ENCODE results near the gene ELMO3.

Gene ELMO3, protein sequence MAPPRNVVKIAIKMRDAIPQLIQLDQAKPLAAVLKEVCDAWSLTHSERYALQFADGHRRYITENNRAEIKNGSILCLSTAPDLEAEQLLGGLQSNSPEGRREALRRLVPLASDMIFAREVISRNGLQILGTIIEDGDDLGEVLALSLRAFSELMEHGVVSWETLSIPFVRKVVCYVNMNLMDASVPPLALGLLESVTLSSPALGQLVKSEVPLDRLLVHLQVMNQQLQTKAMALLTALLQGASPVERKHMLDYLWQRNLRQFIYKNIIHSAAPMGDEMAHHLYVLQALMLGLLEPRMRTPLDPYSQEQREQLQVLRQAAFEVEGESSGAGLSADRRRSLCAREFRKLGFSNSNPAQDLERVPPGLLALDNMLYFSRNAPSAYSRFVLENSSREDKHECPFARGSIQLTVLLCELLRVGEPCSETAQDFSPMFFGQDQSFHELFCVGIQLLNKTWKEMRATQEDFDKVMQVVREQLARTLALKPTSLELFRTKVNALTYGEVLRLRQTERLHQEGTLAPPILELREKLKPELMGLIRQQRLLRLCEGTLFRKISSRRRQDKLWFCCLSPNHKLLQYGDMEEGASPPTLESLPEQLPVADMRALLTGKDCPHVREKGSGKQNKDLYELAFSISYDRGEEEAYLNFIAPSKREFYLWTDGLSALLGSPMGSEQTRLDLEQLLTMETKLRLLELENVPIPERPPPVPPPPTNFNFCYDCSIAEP

DNA sequence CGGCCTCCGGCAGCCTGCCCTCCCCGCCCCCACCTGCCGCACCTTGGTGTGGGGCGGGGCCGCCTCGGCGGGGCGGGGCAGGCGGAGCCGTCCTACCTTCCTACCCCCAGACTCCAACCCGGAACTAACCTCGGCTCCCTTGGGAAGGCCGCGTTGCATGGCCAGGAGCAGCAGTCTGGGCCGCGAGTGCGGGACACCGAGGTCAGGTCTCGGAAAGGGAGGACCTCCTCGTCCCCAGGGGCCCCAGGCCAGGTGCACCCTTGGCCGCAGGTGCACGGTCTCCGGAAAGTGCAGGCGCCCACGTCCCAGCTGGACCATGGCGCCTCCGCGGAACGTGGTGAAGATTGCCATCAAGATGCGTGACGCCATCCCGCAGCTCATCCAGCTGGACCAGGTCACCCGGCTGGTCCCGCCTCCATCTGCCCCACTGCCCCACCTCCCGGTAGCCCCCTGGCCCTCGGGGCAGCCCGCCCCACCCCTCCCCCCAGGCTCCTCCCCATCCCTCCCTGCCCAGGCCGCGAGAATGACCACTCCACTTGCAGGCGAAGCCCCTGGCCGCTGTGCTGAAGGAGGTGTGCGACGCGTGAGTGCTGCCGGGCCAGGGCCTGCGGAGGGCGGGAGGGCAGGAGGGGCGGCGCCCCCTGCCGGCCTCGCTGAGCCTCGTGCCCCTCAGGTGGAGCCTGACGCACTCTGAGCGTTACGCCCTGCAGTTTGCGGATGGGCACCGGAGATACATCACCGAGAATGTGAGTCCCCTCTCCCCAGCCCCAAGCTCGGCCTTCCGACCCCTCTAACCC, at the start of gene ELMO3:
Gene ELMO3 (plus strand): TSS at position 121 of the 797 bp plus-strand sequence. CDS start 196 bp downstream, at position 317.
- DNase-seq (ENCODE audit: low spot score): no peak

DNA sequence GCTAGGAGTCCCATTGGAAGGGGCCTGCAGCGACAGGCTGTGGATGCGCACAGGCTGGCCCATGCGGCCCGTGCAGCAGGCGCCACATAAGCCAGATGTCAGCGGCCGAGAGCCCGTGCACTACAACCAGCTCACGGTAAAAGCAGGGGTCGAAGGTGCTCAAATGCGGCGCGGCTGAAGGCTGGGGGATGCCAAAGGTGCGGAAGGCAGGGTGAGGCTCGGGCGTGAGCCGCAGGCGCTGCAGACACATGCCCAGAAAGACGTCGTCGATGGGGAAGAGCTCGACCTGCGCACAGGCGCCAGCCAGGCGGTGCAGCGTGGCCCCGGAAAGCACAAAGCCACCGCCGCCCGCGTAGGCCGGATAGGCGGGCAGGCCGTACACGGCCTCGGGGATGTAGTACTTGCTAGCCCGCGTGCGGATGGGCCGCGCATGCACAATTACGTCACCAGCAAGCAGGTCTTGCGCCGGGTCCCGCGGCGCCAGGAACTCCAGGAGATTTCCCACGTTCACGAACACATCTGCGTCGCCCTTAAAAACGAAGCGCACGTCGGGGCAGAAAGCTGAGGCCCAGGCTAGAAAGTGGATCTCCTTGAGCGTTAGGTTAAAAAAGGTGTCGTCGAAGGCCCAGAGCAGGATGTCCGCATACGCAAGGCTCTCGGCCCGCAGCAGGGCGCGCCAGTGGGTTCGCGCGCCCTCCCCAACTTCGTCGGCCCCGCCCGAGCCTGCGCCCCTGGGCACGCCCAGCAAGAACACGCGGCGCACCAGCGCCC, 49.5 kb upstream of the ELMO3 start:
- no peak for DNase-seq (ENCODE audit: low spot score)

DNA sequence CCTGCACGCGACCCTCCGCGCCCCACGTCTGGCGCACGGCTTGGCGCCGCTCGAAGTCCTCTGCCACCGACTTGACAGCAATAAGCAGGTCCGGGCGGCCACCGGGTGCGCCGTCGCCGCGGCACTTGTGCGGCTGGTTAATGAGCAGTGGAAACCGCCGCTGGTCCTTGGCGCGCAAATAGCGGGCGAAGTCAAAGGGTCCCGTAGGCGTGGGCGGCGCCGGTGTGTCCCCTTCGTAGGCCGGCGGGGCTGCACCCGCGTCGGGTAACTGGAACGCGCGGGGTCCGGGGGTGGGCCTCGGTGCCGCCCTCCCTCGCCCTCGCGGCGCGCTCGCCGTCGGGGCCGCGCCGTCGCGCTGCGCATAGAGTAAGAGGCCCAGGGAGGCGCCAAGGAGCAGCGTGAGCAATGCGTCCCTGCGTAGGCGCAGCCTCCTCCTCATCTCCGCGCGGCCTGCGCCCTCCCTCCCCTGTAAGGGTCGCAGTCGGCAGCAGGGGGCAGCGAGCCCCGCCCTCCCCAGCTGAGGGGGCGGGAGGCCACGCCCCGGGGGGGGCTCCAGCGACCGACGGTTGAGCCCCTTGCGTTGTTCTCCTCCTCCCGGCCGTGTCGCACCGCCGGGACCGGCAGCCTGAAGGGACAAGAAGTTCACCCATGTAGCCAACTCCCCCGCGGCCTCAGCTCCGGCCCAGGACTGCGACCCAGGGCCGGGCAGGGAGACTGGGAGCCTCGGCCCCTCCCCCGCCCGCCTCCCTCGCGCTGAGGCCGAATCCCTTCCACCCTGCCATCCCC, 48.7 kb upstream of the ELMO3 start:
- DNase-seq (ENCODE audit: low spot score): no peak

DNA sequence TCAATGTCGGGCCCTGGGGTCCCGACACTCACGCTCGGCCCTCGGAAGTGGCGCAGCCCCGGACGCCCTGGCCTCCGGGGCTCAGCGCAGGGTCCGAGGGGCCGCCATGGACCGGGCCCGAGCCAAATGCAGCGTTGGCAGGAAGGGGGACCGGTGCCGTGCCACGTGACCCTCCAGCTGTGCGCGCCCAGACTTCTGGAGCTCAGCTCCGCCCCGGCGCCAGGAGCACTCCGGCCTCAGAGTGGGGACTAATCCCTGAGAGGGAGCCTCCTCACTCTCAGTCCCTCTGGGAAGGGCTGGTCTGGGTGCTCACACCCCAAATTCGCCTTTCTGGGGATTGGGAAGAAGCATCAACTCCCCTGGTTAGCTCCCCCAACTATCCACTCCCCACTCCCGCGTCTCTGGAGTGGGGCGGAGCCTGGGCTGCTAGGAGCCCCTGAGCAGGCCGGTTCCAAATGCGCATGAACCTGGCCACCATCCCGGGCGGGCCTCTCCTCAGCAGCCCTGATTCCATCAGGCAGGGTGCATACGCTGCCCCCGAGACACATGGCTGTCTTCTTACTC, 48.0 kb upstream of the ELMO3 start, which contains the start of gene B3GNT9:
Gene B3GNT9 (minus strand): TSS at position 166 of the 564 bp plus-strand sequence. CDS start 513 bp downstream, outside the sequence.
- no peak for DNase-seq (ENCODE audit: low spot score)

DNA sequence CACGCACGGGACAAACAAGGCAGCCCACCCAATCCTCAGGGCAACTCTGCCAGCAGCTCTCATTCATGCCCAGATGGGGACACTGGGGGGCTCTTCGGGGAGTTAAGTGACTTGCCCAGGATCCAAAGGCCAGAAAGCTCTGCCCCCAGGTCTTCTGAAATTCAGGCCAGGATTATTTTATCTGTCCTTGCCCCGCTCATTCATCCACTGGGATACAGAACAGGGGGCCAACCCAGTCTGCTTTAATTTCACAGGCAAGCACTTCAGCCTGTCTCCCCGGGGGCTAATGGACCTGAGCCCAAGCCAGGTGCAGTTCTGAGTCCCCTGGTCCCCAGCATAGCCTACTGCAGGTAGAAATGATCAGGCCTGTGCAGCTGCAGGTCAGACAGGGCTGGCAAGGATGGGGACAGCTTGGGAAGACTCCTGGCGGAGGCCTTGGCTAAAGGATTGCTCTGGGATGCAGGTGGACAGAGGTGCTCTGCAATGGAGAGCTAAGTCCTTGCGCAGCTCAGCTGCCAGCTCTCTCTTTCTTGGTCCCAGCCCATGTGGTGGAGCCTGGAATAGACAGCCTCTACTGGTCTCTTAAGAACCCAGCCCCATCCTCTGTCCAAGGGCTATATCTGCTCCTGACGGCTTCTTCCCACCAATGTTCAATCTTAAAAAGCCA, 47.4 kb upstream of the ELMO3 start:
- no peak for DNase-seq (ENCODE audit: low spot score)

DNA sequence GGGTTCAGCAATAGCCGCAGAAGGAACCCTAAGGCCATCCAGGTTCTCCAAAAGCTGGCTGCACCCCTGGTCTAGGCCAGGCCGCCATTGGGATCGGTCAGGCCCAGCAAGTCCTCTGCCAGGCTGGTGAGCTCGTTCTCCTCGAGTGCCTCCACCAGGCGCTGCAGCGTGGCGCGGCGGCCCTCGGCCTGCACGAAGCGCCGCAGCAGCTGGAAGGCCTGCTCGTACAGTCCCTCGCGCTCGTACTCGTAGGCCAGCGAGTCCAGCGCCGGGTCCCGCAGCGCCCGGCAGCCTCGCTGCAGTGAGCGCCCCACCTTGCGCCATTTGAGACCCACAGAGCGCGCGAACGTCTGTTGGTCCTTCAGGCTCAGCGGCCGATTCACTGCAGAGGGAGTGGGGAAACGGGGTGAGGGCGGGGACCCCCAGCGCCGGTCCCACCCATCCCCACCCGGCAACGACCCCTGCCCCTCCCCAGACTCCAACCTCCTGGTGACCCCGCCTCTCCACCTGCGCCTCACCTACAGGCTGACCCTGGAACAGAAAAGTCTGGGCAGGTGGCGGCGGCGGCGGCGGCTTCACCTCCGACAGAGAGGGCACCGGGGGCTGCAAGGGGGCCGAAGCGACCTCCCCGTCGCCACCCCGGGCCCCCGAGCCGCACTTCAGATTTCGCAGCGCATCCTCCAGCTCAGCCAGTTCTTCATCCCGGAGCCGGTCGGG, 44.2 kb upstream of the ELMO3 start:
- DNase-seq (ENCODE audit: low spot score): no peak

DNA sequence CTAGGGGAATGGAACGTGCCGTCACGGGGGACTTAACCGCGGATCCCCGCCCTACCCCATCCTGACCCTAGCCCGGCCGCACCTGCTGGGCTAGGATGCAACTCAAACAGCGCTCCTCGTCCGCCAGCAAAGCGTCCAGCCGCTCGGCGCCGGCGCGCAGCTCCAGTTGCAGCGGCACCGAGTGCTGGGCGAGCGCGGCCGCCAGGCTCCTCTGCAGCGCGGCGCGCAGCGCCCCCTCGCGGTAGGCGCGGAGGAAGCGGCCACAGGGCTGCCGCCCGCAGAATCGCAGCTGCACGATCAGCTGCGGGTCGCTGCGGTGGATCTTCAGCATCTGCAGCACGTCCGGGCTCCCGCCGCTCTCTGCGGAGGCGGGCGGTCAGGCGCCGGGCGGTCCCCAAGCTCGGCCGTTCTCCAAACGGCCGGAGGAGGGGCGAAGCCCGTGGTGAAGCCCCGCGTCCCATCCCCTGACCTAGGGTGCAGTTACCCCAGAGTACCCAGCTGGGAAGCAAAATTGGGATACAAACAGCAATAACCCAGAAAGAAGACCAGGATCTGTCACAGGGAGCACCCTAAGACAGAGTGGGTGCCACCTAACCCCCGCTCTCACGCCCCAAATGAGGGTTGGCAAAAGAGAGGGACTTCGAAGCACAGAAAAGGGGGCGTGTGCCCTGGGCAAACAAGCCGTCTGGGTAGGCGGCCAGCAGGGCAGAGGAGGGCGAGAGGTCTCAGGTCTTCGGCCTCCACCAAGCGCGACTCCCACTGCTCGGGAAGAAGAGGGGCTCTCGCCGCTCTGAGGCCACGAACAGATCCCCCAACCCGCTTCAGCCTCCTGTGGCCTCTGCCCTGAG, 43.4 kb upstream of the ELMO3 start:
- peak; percentile 54 for DNase-seq (ENCODE audit: low spot score)

DNA sequence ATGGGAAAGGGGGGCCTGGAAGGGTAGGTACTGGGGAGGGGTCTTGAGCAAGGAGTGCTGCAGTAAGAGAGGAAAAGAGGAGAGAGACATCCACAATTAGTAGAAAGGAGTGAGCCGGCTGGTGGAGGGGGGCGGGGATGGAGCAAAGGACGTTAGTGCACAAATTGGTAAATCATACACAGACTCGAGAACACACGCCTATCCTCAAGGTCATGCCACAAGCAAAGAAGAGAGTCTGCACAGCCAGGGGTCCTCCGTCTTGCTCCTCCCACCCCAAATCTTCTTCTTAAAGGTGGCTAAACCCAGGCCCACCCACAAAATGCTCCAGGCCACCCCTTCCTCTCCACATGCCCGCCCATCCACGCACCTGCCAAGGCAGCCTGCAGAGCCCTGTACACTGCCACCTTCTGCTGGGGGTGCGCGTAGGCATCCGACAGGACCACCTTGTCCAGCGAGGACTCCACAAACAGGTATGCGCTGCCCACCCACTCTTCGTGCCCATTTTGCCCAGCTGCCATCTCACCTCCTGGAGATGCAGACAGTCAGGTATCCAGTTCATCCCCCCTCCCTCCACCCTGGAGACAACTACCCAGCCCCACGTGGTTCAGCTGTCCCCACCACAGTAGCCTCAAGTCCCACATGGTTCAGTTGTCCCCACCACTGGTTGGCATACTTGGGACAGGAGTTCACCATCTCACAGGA, 42.6 kb upstream of the ELMO3 start:
- DNase-seq (ENCODE audit: low spot score): no peak

DNA sequence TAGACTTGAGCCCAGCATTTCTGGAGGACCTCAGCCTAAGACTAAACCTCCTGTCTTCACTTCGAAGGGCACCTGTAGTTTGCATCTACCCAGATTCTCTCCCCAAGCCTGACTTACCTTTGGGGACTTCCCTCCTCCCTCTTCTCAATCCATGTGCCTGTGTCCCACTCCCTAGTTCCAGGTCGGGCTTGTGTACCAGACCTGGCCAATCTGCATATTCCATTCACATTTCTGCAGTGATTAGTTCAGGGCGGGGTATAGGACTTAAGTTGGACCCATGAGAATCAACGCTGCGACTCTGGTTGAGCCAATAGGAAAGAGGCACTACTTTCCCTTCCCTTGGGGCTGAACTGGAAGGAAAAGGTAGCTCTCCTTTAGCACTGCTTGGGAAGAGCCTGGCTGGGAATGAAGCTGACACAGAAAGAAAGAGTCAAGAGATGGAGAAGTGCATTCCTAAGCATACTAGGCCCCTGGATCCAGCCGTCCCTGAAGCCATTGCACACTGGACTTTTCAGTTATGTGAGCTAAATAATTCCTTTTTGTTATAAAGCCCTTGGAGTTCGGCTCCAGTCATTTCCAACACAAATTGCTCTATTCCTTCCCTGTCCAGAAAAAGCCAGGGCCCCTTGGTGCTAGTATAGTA, 41.7 kb upstream of the ELMO3 start:
- no peak for DNase-seq (ENCODE audit: low spot score)

DNA sequence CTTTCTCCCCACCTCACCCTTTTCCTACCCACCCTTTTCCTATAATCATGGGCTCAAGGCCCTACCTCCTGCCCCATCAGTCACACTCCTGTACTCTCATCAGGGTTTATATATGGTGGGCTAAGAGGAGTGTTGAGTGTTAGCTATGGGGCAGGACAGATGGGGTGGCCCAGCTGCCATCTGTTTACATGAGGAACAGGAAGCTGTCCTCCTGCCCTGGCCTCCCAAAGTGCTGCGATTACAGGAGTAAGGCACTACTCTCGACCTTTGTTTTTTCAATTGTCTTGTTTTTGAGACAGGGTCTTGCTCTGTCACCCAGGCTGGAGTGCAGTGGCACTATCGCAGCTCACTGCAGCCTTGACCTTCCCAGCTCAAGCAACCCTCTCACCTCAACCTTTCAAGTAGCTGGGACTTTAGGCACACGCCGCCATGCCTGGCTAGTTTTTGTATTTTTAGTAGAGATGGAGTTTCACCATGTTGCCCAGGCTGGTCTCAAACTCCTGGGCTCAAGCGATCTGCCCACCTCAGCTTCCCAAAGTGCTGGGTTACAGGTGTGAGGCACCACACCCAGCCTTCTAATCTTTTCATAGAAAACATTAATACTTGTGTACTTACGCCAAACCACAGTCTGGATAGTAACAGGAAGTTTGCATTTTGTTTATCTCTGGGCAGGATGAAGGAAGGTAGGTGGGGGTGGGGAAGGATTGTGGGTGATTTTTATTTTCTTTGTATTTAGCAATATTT, 40.9 kb upstream of the ELMO3 start:
- DNase-seq (ENCODE audit: low spot score): no peak

DNA sequence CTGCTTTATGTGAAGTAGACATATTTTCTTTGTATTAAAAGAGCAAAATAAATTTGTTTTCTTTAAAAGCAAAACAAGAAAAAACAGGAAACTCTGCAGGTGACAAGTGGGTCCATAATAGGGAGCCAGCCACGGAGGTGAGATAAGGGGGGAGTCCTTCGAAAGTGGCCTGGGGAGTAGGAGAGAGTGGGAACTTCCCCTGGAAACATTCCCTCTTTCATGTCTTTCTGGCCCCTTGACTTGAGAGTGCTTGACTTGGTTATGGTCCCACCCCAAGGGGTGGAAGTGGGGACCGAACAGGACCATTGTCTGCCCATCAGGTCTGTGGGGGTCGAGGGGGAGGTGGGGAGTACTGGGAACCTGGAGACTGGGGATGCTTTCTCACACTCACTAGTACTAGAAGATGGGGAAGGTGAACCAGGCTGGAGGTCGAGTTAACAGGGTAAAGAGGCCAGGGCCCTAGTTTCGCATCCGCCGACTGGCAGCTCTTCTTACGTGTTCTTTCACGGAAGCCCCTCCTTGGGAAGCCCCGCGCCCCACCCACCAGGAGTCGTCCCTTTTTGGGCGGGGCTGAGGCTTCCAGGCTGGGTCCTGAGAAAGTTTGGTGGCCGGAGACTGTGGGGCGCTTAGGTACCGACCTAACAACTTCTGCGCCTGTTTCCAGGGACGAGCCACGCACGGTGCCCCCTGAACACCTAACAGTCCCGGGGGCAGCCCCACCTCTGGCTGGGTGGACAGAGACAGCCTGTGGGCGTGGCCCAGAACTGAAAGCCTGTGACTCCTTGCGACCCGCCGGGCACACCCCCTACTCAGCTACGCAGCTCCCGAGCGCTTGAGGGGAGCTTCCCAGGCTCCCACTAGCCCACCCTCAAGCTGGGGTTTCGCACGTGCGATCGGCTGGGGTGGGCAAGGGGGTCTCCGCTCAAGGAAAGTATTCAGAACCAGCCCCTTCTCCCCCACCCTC, 40.0 kb upstream of the ELMO3 start:
- DNase-seq (ENCODE audit: low spot score): no peak

DNA sequence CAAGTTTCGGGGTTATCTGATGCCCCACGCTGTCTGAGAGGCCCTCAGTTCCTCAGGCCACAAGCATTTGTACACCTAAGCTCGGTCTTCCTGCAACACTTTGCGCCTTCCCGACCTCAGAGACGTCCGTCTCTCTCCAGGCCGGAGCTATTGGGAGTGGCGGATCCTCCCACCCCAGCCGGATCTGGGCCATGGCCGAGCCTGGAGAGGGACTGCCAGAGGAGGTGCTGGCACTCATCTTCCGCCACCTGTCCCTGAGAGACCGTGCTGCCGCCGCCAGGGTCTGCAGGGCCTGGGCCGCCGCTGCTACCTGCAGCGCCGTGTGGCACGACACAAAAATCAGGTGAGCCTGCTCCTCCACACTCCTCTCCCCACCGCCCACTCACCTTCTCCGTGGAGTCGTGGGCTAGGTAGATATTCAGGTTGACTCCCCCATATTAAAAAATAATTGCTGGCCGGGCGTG, 37.3 kb upstream of the ELMO3 start:
- no peak for DNase-seq (ENCODE audit: low spot score)

DNA sequence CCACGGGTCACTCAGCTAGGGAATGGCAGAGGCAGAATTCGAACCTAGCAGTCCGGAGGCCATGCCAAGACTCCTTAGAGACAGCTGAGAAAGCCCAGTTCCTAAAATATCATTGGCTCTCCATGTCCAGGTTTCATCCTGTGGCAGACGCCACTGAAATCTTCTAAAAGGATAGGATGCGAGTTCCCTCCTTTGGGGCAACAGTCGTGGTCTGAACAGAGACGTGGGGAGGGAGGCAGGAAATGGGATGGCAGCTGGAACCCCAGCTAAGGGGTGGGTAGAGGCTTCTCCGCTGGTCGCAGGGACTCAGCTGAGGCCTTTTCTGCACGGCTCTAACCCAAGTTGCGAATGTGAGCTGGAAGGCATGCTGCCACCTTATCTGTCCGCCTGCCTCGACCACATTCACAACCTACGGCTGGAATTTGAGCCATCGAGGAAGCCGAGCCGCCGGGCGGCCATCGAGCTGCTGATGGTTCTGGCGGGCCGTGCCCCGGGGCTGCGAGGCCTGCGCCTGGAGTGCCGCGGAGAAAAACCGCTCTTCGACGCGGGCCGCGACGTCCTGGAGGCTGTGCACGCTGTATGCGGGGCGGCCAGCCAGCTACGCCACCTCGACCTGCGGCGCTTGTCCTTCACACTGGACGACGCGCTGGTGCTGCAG, 36.3 kb upstream of the ELMO3 start:
- DNase-seq (ENCODE audit: low spot score): no peak

DNA sequence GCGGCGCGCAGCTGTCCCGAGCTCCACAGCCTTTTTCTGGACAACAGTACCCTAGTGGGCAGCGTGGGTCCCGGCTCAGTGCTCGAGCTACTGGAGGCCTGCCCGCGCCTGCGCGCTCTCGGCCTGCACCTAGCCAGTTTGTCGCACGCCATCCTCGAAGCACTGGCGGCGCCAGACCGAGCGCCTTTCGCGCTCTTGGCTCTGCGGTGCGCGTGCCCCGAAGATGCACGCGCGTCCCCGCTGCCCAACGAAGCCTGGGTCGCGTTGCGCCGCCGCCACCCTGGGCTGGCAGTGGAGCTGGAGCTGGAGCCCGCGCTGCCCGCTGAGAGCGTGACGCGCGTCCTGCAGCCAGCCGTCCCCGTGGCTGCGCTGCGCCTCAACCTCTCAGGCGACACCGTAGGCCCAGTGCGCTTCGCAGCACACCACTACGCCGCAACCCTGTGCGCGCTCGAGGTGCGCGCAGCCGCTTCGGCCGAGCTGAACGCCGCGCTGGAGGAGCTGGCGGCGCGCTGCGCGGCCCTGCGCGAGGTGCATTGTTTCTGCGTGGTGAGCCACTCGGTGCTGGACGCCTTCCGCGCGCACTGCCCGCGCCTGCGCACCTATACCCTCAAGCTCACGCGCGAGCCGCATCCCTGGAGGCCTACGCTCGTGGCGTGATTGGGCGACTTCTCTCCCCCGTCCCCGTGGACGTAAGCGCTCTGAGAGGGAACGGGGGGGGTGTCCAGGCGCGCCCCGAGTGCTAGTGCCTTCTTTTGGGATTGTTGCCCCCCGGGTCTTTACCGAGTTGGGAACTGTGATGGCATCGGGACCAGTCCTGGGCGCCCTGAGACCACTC, 35.5 kb upstream of the ELMO3 start:
- peak; percentile 47 for DNase-seq (ENCODE audit: low spot score)

Data from pons (tissue), 1 donor.